PFSK-1 (cell line): ENCODE measurements around the gene GSTT2B.

Experiments
- FOXP2 ChIP-seq: optimal IDR thresholded peaks from 2 replicates; pipeline ENCODE3; 2011; ENCODE audit warnings: borderline replicate concordance, control low read depth, inconsistent platforms; ENCODE audit not compliant: insufficient read depth; ENCODE audit errors: extremely low read length, extremely low read depth
- POLR2AphosphoS5 ChIP-seq: IDR thresholded peaks from 2 replicates; pipeline ENCODE4 v1.6.1; 2012; ENCODE audit warnings: low read depth, mild to moderate bottlenecking, control low read depth, low read length, moderate library complexity
- REST ChIP-seq, 2 experiments: IDR thresholded peaks; 2 replicates each; pipeline versions ENCODE4 v1.6.1 to v1.8.0; 2011 to 2012; ENCODE audit warnings: low read depth in 2 of 2, low read length in 2 of 2, control low read depth in 1 of 2, inconsistent platforms in 1 of 2, mild to moderate bottlenecking in 1 of 2, moderate library complexity in 1 of 2; ENCODE audit not compliant: insufficient read depth in 1 of 2
- SIN3A ChIP-seq: IDR thresholded peaks from 2 replicates; pipeline ENCODE4 v1.6.1; 2012; ENCODE audit warnings: mild to moderate bottlenecking, low read length, moderate library complexity, borderline replicate concordance; ENCODE audit not compliant: insufficient read depth
- TAF1 ChIP-seq: IDR thresholded peaks from 2 replicates; pipeline ENCODE4 v1.6.1; 2012; ENCODE audit warnings: low read length, control low read depth, borderline replicate concordance; ENCODE audit not compliant: insufficient read depth

The GSTT2B gene

GRCh38 chr22:23913661-23914353, 47.2 kb downstream of the GSTT2B start:
- no peak for TF ChIP-seq REST (IDR thresholded peaks at IDR 0.05; ENCODE audit: insufficient read depth in 1 of 2, low read depth in 2 of 2, low read length in 2 of 2)
- peak; percentile 78 for TF ChIP-seq FOXP2
- peak; percentile 95 for TF ChIP-seq POLR2AphosphoS5

- TF ChIP-seq POLR2AphosphoS5 (no peak), SIN3A (no peak), TAF1 (no peak), REST (IDR thresholded peaks at IDR 0.05; ENCODE audit: insufficient read depth in 1 of 2, low read depth in 2 of 2, low read length in 2 of 2) (no peak), FOXP2 (no peak)
Observed at GRCh38 chr22:23913306-23913660, 47.7 kb downstream of the GSTT2B start.

- TF ChIP-seq POLR2AphosphoS5 (no peak), REST (IDR thresholded peaks at IDR 0.05; ENCODE audit: insufficient read depth in 1 of 2, low read depth in 2 of 2, low read length in 2 of 2) (no peak), TAF1 (no peak), SIN3A (no peak), FOXP2 (no peak)
Observed at GRCh38 chr22:23912293-23912903, 48.6 kb downstream of the GSTT2B start.

- TF ChIP-seq POLR2AphosphoS5: no peak
- TF ChIP-seq REST (IDR thresholded peaks at IDR 0.05; ENCODE audit: insufficient read depth in 1 of 2, low read depth in 2 of 2, low read length in 2 of 2): no peak
- no peak for TF ChIP-seq SIN3A
- TF ChIP-seq FOXP2: no peak
- no peak for TF ChIP-seq TAF1
Observed at GRCh38 chr22:23911318-23911980, 49.5 kb downstream of the GSTT2B start.
